Neural cell (in vitro differentiated cells): ENCODE results near the gene LEF1.

Source experiments
- CTCF ChIP-seq: fragments of 450-650 bp; IDR thresholded peaks from 2 replicates; pipeline ENCODE4 v1.5.1; 2014; ENCODE audit warnings: antibody characterized with exemption, mild to moderate bottlenecking, moderate library complexity; ENCODE audit not compliant: poor library complexity, severe bottlenecking
- EP300 ChIP-seq: fragments of 450-650 bp; conservative IDR thresholded peaks from 2 replicates; pipeline ENCODE4 v1.6.1; 2014; ENCODE audit warnings: antibody characterized with exemption, mild to moderate bottlenecking, moderate library complexity; ENCODE audit not compliant: poor library complexity, severe bottlenecking
- EZH2 ChIP-seq: fragments of 200-600, 300-800 bp; shearing (Covaris generic), sonication (generic); IDR thresholded peaks from 2 replicates; pipeline ENCODE4 v1.6.1; 2014; ENCODE audit warnings: antibody characterized with exemption, low read length, borderline replicate concordance, mild to moderate bottlenecking; ENCODE audit not compliant: insufficient read depth, poor library complexity, severe bottlenecking
- POLR2AphosphoS5 ChIP-seq: IDR thresholded peaks from 2 replicates; pipeline ENCODE4 v1.6.1; 2012
- REST ChIP-seq: IDR thresholded peaks from 2 replicates; pipeline ENCODE4 v1.6.1; 2012; ENCODE audit warnings: borderline replicate concordance
- TAF1 ChIP-seq: IDR thresholded peaks from 2 replicates; pipeline ENCODE4 v1.6.1; 2012; ENCODE audit warnings: low read depth

GRCh38 chr4:108103099-108103862 is 65.5 kb downstream of the LEF1 start:
- no peak for TF ChIP-seq CTCF
- TF ChIP-seq REST, result no peak
- TF ChIP-seq EP300, result no peak
- TF ChIP-seq POLR2AphosphoS5, result no peak
- TF ChIP-seq EZH2, result no peak
- no peak for TF ChIP-seq TAF1
